Esophagus muscularis mucosa (tissue), 4 donors: ENCODE measurements around the gene IKZF5. TPM values are rescaled to one million over a fixed set of nuclear protein-coding genes. Genes with fewer than 3 reads are reported as not detected.

Experiments used
- DNase-seq: peaks from one replicate; pipeline ENCODE4 v3.0.0-alpha.2; 2017; ENCODE audit errors: extremely low spot score
- H3K27ac ChIP-seq, 4 donors: fragments of 200-600 bp; sonication (generic); replicated peaks in 1 of 4; 1 replicate in 3 of 4; 2 replicates in 1 of 4; pipeline ENCODE4 v1.5.1; 2016 to 2019; ENCODE audit warnings: mild to moderate bottlenecking in 1 of 4
- H3K27me3 ChIP-seq, 4 donors: fragments of 200-600 bp; sonication (generic); one replicate each; pipeline versions ENCODE4 v1.5.1 to v1.6.0; 2016 to 2019
- H3K36me3 ChIP-seq, 4 donors: fragments of 200-600 bp; sonication (generic); one replicate each; pipeline ENCODE4 v1.5.1; 2016 to 2019
- H3K4me1 ChIP-seq, 4 donors: fragments of 200-600 bp; sonication (generic); one replicate each; pipeline ENCODE4 v1.5.1; 2016 to 2019
- H3K4me3 ChIP-seq, 4 donors: fragments of 200-600 bp; sonication (generic); 1 replicate in 2 of 4; 2 replicates in 2 of 4; pipeline ENCODE4 v1.5.1; 2016 to 2019; ENCODE audit warnings: mild to moderate bottlenecking in 4 of 4, moderate library complexity in 1 of 4
- H3K9me3 ChIP-seq, 4 donors: fragments of 200-600 bp; sonication (generic); 1 replicate in 3 of 4; 2 replicates in 1 of 4; pipeline ENCODE4 v1.5.1; 2016 to 2019
- EP300 ChIP-seq: sonication (generic); formaldehyde crosslinking; IDR thresholded peaks from one replicate; pipeline ENCODE4 v1.6.1; 2017; ENCODE audit warnings: antibody characterized with exemption
- POLR2A ChIP-seq: fragments of 450-650 bp; IDR thresholded peaks from one replicate; pipeline ENCODE4 v1.6.1; 2017; ENCODE audit warnings: antibody characterized with exemption, moderate library complexity, mild to moderate bottlenecking, low read depth
- POLR2AphosphoS5 ChIP-seq, 2 donors: sonication (generic); formaldehyde crosslinking; IDR thresholded peaks; one replicate each; pipeline ENCODE4 v1.6.1; 2017; ENCODE audit warnings: antibody characterized with exemption in 2 of 2
- WGBS: methylation state at CpG from one replicate; pipeline ENCODE4 v1.1.5; 2018; 5-methylcytosine and 5-hydroxymethylcytosine counted together
- intact Hi-C: fragments of 100-400 bp; cut with DNase I; formaldehyde crosslinking; loops from one replicate; pipeline ENCODE4 v1.15.1; 2023
- total RNA-seq, 4 donors: library from RNA; depleted of rRNA; stranded (reverse); fragments of >200 nt; gene quantifications; one replicate each; pipeline versions ENCODE4 v1.1.0 to v1.2.1, GENCODE V29; 2016
- TF ChIP-seq, protein P1 (sequence below), 3 experiments: fragments of 200-600 bp in 2 of 3; fragments of 450-650 bp in 1 of 3; sonication (generic) in 2 of 3; IDR thresholded peaks; one replicate each; pipeline ENCODE4 v1.5.1; 2017 to 2019; ENCODE audit warnings: antibody characterized with exemption in 3 of 3, mild to moderate bottlenecking in 2 of 3, moderate library complexity in 1 of 3

IKZF5 gene
- total RNA-seq, 4 donors from 2014 or later, result 5.7 to 12.0 (median 7.2) TPM

GRCh38 chr10:122968698-122969097, 39.9 kb downstream of the IKZF5 start:
- H3K27ac ChIP-seq, result no peak overlapping the region
- H3K4me3 ChIP-seq, result no peak overlapping the region
- TF ChIP-seq EP300 (no peak), POLR2A (no peak), POLR2AphosphoS5 (IDR thresholded peaks at IDR 0.05) (no peak)
- TF ChIP-seq, protein P1, sequence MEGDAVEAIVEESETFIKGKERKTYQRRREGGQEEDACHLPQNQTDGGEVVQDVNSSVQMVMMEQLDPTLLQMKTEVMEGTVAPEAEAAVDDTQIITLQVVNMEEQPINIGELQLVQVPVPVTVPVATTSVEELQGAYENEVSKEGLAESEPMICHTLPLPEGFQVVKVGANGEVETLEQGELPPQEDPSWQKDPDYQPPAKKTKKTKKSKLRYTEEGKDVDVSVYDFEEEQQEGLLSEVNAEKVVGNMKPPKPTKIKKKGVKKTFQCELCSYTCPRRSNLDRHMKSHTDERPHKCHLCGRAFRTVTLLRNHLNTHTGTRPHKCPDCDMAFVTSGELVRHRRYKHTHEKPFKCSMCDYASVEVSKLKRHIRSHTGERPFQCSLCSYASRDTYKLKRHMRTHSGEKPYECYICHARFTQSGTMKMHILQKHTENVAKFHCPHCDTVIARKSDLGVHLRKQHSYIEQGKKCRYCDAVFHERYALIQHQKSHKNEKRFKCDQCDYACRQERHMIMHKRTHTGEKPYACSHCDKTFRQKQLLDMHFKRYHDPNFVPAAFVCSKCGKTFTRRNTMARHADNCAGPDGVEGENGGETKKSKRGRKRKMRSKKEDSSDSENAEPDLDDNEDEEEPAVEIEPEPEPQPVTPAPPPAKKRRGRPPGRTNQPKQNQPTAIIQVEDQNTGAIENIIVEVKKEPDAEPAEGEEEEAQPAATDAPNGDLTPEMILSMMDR (IDR thresholded peaks at IDR 0.05), result no peak
- H3K4me1 ChIP-seq, result no peaks in the 10 kb centered on the region
- intact Hi-C loops, result no loop called here
- H3K36me3 ChIP-seq, result peaks cover 0 to 4% (median 0%) of the 10 kb centered on the region in 4 donors
- no peaks in the 10 kb centered on the region for H3K27me3 ChIP-seq
- 73% methylated on average over 3 of the region's 3 CpGs for WGBS
- DNase-seq, result no peak
- H3K9me3 ChIP-seq, result peaks cover 0 to 8% (median 0%) of the 10 kb centered on the region in 4 donors

DNA sequence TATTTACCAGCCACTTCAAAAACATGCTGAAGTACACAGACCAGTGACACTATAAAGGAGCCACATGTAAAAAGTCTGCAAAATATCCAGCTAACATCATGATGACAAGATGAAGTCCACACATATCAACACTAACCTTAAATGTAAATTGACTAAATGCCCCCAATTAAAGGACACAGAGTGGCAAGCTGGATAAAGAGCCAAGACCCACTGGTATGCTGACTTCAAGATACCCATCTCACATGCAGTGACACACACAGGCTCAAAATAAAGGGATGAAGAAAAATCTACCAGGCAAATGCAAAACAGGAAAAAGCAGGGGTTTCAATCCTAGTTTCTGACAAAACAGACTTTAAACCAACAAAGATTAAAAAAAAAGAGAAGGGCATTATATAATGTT, 41.7 kb downstream of the IKZF5 start:
- Histone ChIP-seq H3K4me3 (no peak overlapping the region), H3K36me3 (peaks cover 0 to 4% (median 0%) of the 10 kb centered on the region in 4 donors), H3K27me3 (no peaks in the 10 kb centered on the region), H3K27ac (no peak overlapping the region), H3K9me3 (peaks cover 0 to 8% (median 0%) of the 10 kb centered on the region in 4 donors), H3K4me1 (no peaks in the 10 kb centered on the region)
- TF ChIP-seq POLR2AphosphoS5 (IDR thresholded peaks at IDR 0.05) (no peak), EP300 (no peak), POLR2A (no peak)
- TF ChIP-seq, protein P1 (IDR thresholded peaks at IDR 0.05), result no peak
- no peak for DNase-seq
- intact Hi-C loops, result no loop called here

GRCh38 chr10:122962405-122962804, 46.2 kb downstream of the IKZF5 start:
- Histone ChIP-seq H3K4me1 (no peaks in the 10 kb centered on the region), H3K9me3 (peaks cover 0 to 8% (median 0%) of the 10 kb centered on the region in 4 donors), H3K27me3 (no peaks in the 10 kb centered on the region), H3K36me3 (peaks cover 0 to 4% (median 0%) of the 10 kb centered on the region in 4 donors), H3K27ac (no peak overlapping the region), H3K4me3 (no peak overlapping the region)
- TF ChIP-seq POLR2A (no peak), EP300 (no peak), POLR2AphosphoS5 (IDR thresholded peaks at IDR 0.05) (no peak)
- TF ChIP-seq, protein P1 (IDR thresholded peaks at IDR 0.05), result no peak
- no peak for DNase-seq
- 80% methylated on average over 3 of the region's 3 CpGs for WGBS
- intact Hi-C loops, result no loop called here

GRCh38 chr10:122957474-122957873, 51.1 kb downstream of the IKZF5 start:
- Histone ChIP-seq H3K4me3 (no peak overlapping the region), H3K36me3 (no peaks in the 10 kb centered on the region), H3K9me3 (peaks cover 0 to 4% (median 0%) of the 10 kb centered on the region in 4 donors), H3K27me3 (no peaks in the 10 kb centered on the region), H3K27ac (no peak overlapping the region), H3K4me1 (peaks cover 13 to 22% (median 17%) of the 10 kb centered on the region in 4 donors)
- DNase-seq, result no peak
- no peak for TF ChIP-seq POLR2A
- TF ChIP-seq, protein P1 (IDR thresholded peaks at IDR 0.05), result no peak
- no peak for TF ChIP-seq EP300
- intact Hi-C loops, result loop anchor here (10.0 kb wide), 1 partner anchor 197 kb away; the partner anchor contains the start of gene BUB3
- WGBS, result 82% methylated on average over 5 of the region's 5 CpGs

GRCh38 chr10:122955892-122956291, 52.7 kb downstream of the IKZF5 start:
- Histone ChIP-seq H3K4me3 (no peak overlapping the region), H3K9me3 (peaks cover 0 to 4% (median 0%) of the 10 kb centered on the region in 4 donors), H3K27ac (no peak overlapping the region), H3K36me3 (no peaks in the 10 kb centered on the region), H3K4me1 (peaks cover 16 to 38% (median 20%) of the 10 kb centered on the region in 4 donors), H3K27me3 (no peaks in the 10 kb centered on the region)
- intact Hi-C loops, result loop anchor here (10.0 kb wide), 1 partner anchor 199 kb away; the partner anchor contains the start of gene BUB3
- 97% methylated on average over 1 of the region's 1 CpG for WGBS
- DNase-seq, result no peak
- TF ChIP-seq, protein P1 (IDR thresholded peaks at IDR 0.05), result no peak
- TF ChIP-seq POLR2A (no peak), POLR2AphosphoS5 (IDR thresholded peaks at IDR 0.05) (no peak), EP300 (no peak)
